Glutamatergic neuron (in vitro differentiated cells): ENCODE results near the gene RND3. TPM values are rescaled to one million over a fixed set of nuclear protein-coding genes. Genes with fewer than 3 reads are reported as not detected.

Experiments used
- DNase-seq: peaks from one replicate; pipeline ENCODE4 v3.0.0; 2022
- H3K27ac Mint-ChIP-seq: one replicate; pipeline ENCODE4 v1.8.0; 2020; ENCODE audit warnings: mild to moderate bottlenecking, mixed read lengths, inconsistent platforms; ENCODE audit not compliant: unreplicated experiment
- H3K27me3 Mint-ChIP-seq: one replicate; pipeline ENCODE4 v1.8.0; 2020; ENCODE audit warnings: mild to moderate bottlenecking, moderate library complexity, mixed read lengths, inconsistent platforms; ENCODE audit not compliant: unreplicated experiment
- H3K36me3 Mint-ChIP-seq: one replicate; pipeline ENCODE4 v1.8.0; 2020; ENCODE audit warnings: mild to moderate bottlenecking, mixed read lengths, inconsistent platforms; ENCODE audit not compliant: unreplicated experiment
- H3K4me1 Mint-ChIP-seq: one replicate; pipeline ENCODE4 v1.8.0; 2020; ENCODE audit warnings: mild to moderate bottlenecking, low read depth, mixed read lengths, inconsistent platforms; ENCODE audit not compliant: unreplicated experiment
- H3K4me3 Mint-ChIP-seq: one replicate; pipeline ENCODE4 v1.8.0; 2020; ENCODE audit warnings: mild to moderate bottlenecking, mixed read lengths, inconsistent platforms; ENCODE audit not compliant: unreplicated experiment
- H3K9me3 Mint-ChIP-seq: one replicate; pipeline ENCODE4 v1.8.0; 2020; ENCODE audit warnings: mild to moderate bottlenecking, moderate library complexity, mixed read lengths, inconsistent platforms; ENCODE audit not compliant: unreplicated experiment
- CTCF ChIP-seq: fragments of 200-600 bp; sonication (generic); IDR thresholded peaks from one replicate; pipeline ENCODE4 v1.5.0; 2021; ENCODE audit not compliant: partially characterized antibody, unreplicated experiment
- total RNA-seq: library from RNA; stranded (reverse); fragmentation: NEBNext Ultra II Directional; extraction: Animal tissue kit (Norgen Biotek cat#: 25700); gene quantifications from one replicate; pipeline ENCODE4 v1.2.1, GENCODE V29; 2021; ENCODE audit not compliant: unreplicated experiment

RND3 gene
- total RNA-seq, 1 donor from 2014 or later: 49.0 TPM

GRCh38 chr2:150421126-150421651, 66.3 kb downstream of the RND3 start:
- Mint-ChIP-seq H3K27ac (no peak overlapping the region), H3K4me1 (peaks cover 13% of the 10 kb centered on the region), H3K27me3 (peaks cover 2% of the 10 kb centered on the region), H3K9me3 (no peaks in the 10 kb centered on the region), H3K36me3 (no peaks in the 10 kb centered on the region), H3K4me3 (no peak overlapping the region)
- no peak for DNase-seq
- TF ChIP-seq CTCF: no peak

- Mint-ChIP-seq H3K4me1 (peaks cover 3% of the 10 kb centered on the region), H3K9me3 (no peaks in the 10 kb centered on the region), H3K27me3 (peaks cover 2% of the 10 kb centered on the region), H3K36me3 (no peaks in the 10 kb centered on the region), H3K4me3 (no peak overlapping the region), H3K27ac (no peak overlapping the region)
- DNase-seq: no peak
- TF ChIP-seq CTCF: no peak
These were observed 68.6 kb downstream of the RND3 start for GRCh38 chr2:150418916-150419315.
